Sigmoid colon (tissue), 7 donors: Measurements from ENCODE around the gene SECTM1. TPM values are rescaled to one million over a fixed set of nuclear protein-coding genes. Genes with fewer than 3 reads are reported as not detected.

Experiments used
- DNase-seq: peaks from one replicate; pipeline ENCODE4 v3.0.0-alpha.2; 2019
- H3K27ac ChIP-seq, 4 donors: fragments of 200-600 bp; sonication (generic); one replicate each; pipeline ENCODE4 v1.5.1; 2016 to 2019; ENCODE audit warnings: mild to moderate bottlenecking in 1 of 4
- H3K27me3 ChIP-seq, 3 donors: fragments of 200-600 bp; sonication (generic); one replicate each; pipeline ENCODE4 v1.5.1; 2019; ENCODE audit warnings: mild to moderate bottlenecking in 1 of 3
- H3K36me3 ChIP-seq, 4 donors: fragments of 200-600 bp; sonication (generic); one replicate each; pipeline ENCODE4 v1.5.1; 2016 to 2019
- H3K4me1 ChIP-seq, 4 donors: fragments of 200-600 bp; sonication (generic); one replicate each; pipeline ENCODE4 v1.5.1; 2017 to 2019
- H3K4me3 ChIP-seq, 4 donors: fragments of 200-600 bp; sonication (generic); one replicate each; pipeline ENCODE4 v1.5.1; 2017 to 2019; ENCODE audit warnings: mild to moderate bottlenecking in 2 of 4, moderate library complexity in 1 of 4
- H3K9me3 ChIP-seq, 4 donors: fragments of 200-600 bp in 3 of 4; sonication (generic) in 3 of 4; one replicate each; pipeline versions ENCODE4 v1.5.1 to v1.6.1; 2013 to 2019
- CTCF ChIP-seq, 4 experiments: fragments of 450-650 bp in 3 of 4; fragments of 200-600 bp in 1 of 4; IDR thresholded peaks; one replicate each; pipeline ENCODE4 v1.5.1; 2016 to 2019; ENCODE audit warnings: antibody characterized with exemption in 4 of 4, mild to moderate bottlenecking in 3 of 4, moderate library complexity in 2 of 4
- EP300 ChIP-seq, 4 donors: sonication (generic); formaldehyde crosslinking; IDR thresholded peaks; one replicate each; pipeline ENCODE4 v1.6.1; 2017; ENCODE audit warnings: antibody characterized with exemption in 4 of 4
- POLR2A ChIP-seq, 2 donors: fragments of 450-650 bp; IDR thresholded peaks; one replicate each; pipeline ENCODE4 v1.6.1; 2016; ENCODE audit warnings: antibody characterized with exemption in 2 of 2, mild to moderate bottlenecking in 2 of 2, moderate library complexity in 2 of 2
- POLR2AphosphoS5 ChIP-seq, 4 donors: sonication (generic); formaldehyde crosslinking; IDR thresholded peaks; one replicate each; pipeline ENCODE4 v1.6.1; 2017; ENCODE audit warnings: antibody characterized with exemption in 4 of 4
- WGBS, 2 donors: extraction: QIAGEN DNeasy Blood & Tissue Kit; methylation state at CpG; one replicate each; pipeline ENCODE4 v1.1.7; 2013; 5-methylcytosine and 5-hydroxymethylcytosine counted together
- intact Hi-C: fragments of 100-400 bp; cut with DNase I; formaldehyde crosslinking; loops from one replicate; pipeline ENCODE4 v1.15.1; 2023
- polyA plus RNA-seq, 3 donors: library from polyadenylated mRNA; stranded (reverse); fragments of 200-250 nt; gene quantifications; one replicate each; pipeline ENCODE4 v1.2.3, GENCODE V29; 2013
- total RNA-seq, 4 donors: library from RNA; depleted of rRNA; stranded (reverse); fragments of >200 nt; gene quantifications; one replicate each; pipeline ENCODE4 v1.1.0, GENCODE V29; 2016
- donor health status: healthy with polysubstance abuse.
- donor health status: Bipolar disorder and iron deficiency.
- donor health status: healthy.

The SECTM1 gene
- total and polyA plus RNA-seq, 7 donors, result 8.4 to 105 (median 56.9) TPM

GRCh38 chr17:82301916-82302567, 31.5 kb downstream of the SECTM1 start:
- no peak overlapping the region for H3K4me3 ChIP-seq
- intact Hi-C loops, result no loop called here
- DNase-seq, result peak; percentile 65
- H3K27me3 ChIP-seq, result no peaks in the 10 kb centered on the region
- no peak overlapping the region for H3K27ac ChIP-seq
- no peaks in the 10 kb centered on the region for H3K9me3 ChIP-seq
- no peaks in the 10 kb centered on the region for H3K36me3 ChIP-seq
- no peak for TF ChIP-seq POLR2A (IDR thresholded peaks at IDR 0.05)
- WGBS, 2 donors, result 52 to 79% methylated on average over 23 of the region's 23 CpGs
- peaks cover 0 to 26% (median 24%) of the 10 kb centered on the region in 4 donors for H3K4me1 ChIP-seq

- peak; percentile 59 for DNase-seq
- no peaks in the 10 kb centered on the region for H3K27me3 ChIP-seq
- no peaks in the 10 kb centered on the region for H3K9me3 ChIP-seq
- no peak for TF ChIP-seq POLR2A (IDR thresholded peaks at IDR 0.05)
- no peak for TF ChIP-seq EP300 (IDR thresholded peaks at IDR 0.05)
- no peak for TF ChIP-seq CTCF (IDR thresholded peaks at IDR 0.05)
- TF ChIP-seq POLR2AphosphoS5 (IDR thresholded peaks at IDR 0.05), result no peak
- H3K27ac ChIP-seq, result no peak overlapping the region
- intact Hi-C loops, result no loop called here
- no peak overlapping the region for H3K4me3 ChIP-seq
- peaks cover 0 to 32% (median 30%) of the 10 kb centered on the region in 4 donors for H3K4me1 ChIP-seq
- WGBS, 2 donors, result 86 to 88% methylated on average over 12 of the region's 12 CpGs
- H3K36me3 ChIP-seq, result no peaks in the 10 kb centered on the region
These were observed 32.2 kb downstream of the SECTM1 start for GRCh38 chr17:82301300-82301915.

- Histone ChIP-seq H3K9me3 (no peaks in the 10 kb centered on the region), H3K4me1 (peaks cover 0 to 34% (median 33%) of the 10 kb centered on the region in 4 donors), H3K36me3 (no peaks in the 10 kb centered on the region), H3K27ac (no peak overlapping the region), H3K4me3 (no peak overlapping the region), H3K27me3 (no peaks in the 10 kb centered on the region)
- DNase-seq, result peak; percentile 87
- WGBS, 2 donors, result 28 to 33% methylated on average over 21 of the region's 21 CpGs
- intact Hi-C loops, result no loop called here
- TF ChIP-seq POLR2AphosphoS5 (IDR thresholded peaks at IDR 0.05) (peak in 2 of 4 donors; percentile 12 to 22), POLR2A (IDR thresholded peaks at IDR 0.05) (no peak), CTCF (IDR thresholded peaks at IDR 0.05) (peak in 3 of 4 experiments; percentile 74 to 80 (median 74))
These were observed 32.8 kb downstream of the SECTM1 start for GRCh38 chr17:82300707-82301270.

- H3K4me3 ChIP-seq, result no peak overlapping the region
- DNase-seq, result no peak
- TF ChIP-seq POLR2A (IDR thresholded peaks at IDR 0.05) (no peak), POLR2AphosphoS5 (IDR thresholded peaks at IDR 0.05) (no peak), CTCF (IDR thresholded peaks at IDR 0.05) (no peak), EP300 (IDR thresholded peaks at IDR 0.05) (no peak)
- H3K36me3 ChIP-seq, result no peaks in the 10 kb centered on the region
- no peaks in the 10 kb centered on the region for H3K9me3 ChIP-seq
- H3K27me3 ChIP-seq, result no peaks in the 10 kb centered on the region
- 93 to 96% methylated on average over 13 of the region's 13 CpGs for WGBS, 2 donors
- intact Hi-C loops, result no loop called here
- H3K27ac ChIP-seq, result no peak overlapping the region
- H3K4me1 ChIP-seq, result peaks cover 0 to 40% (median 35%) of the 10 kb centered on the region in 4 donors
These were observed 33.3 kb downstream of the SECTM1 start for GRCh38 chr17:82300228-82300627.

- 85 to 88% methylated on average over 10 of the region's 10 CpGs for WGBS, 2 donors
- intact Hi-C loops, result loop anchor here (2.0 to 5.0 kb wide), 4 partner anchors 21 to 153 kb away; partner anchors contain the start of genes CYBC1 and SECTM1
- H3K4me1 ChIP-seq, result peaks cover 0 to 47% (median 40%) of the 10 kb centered on the region in 4 donors
- no peak for TF ChIP-seq EP300 (IDR thresholded peaks at IDR 0.05)
- no peak for TF ChIP-seq CTCF (IDR thresholded peaks at IDR 0.05)
- no peak for TF ChIP-seq POLR2AphosphoS5 (IDR thresholded peaks at IDR 0.05)
- no peak for TF ChIP-seq POLR2A (IDR thresholded peaks at IDR 0.05)
- H3K27ac ChIP-seq, result peak overlapping the region in 3 of 4 donors; percentile 79 to 86 (median 84)
- no peak for DNase-seq
- H3K9me3 ChIP-seq, result no peaks in the 10 kb centered on the region
- no peaks in the 10 kb centered on the region for H3K36me3 ChIP-seq
- no peaks in the 10 kb centered on the region for H3K27me3 ChIP-seq
- H3K4me3 ChIP-seq, result no peak overlapping the region
These were observed 34.1 kb downstream of the SECTM1 start for GRCh38 chr17:82299452-82299851.
